Sigmoid colon (tissue), 7 donors: ENCODE data around the gene NIPA2. TPM values are rescaled to one million over a fixed set of nuclear protein-coding genes. Genes with fewer than 3 reads are reported as not detected.

Experiments
- DNase-seq: peaks from one replicate; pipeline ENCODE4 v3.0.0-alpha.2; 2019
- H3K27ac ChIP-seq, 4 donors: fragments of 200-600 bp; sonication (generic); one replicate each; pipeline ENCODE4 v1.5.1; 2016 to 2019; ENCODE audit warnings: mild to moderate bottlenecking in 1 of 4
- H3K27me3 ChIP-seq, 3 donors: fragments of 200-600 bp; sonication (generic); one replicate each; pipeline ENCODE4 v1.5.1; 2019; ENCODE audit warnings: mild to moderate bottlenecking in 1 of 3
- H3K36me3 ChIP-seq, 4 donors: fragments of 200-600 bp; sonication (generic); one replicate each; pipeline ENCODE4 v1.5.1; 2016 to 2019
- H3K4me1 ChIP-seq, 4 donors: fragments of 200-600 bp; sonication (generic); one replicate each; pipeline ENCODE4 v1.5.1; 2017 to 2019
- H3K4me3 ChIP-seq, 4 donors: fragments of 200-600 bp; sonication (generic); one replicate each; pipeline ENCODE4 v1.5.1; 2017 to 2019; ENCODE audit warnings: mild to moderate bottlenecking in 2 of 4, moderate library complexity in 1 of 4
- H3K9me3 ChIP-seq, 4 donors: fragments of 200-600 bp in 3 of 4; sonication (generic) in 3 of 4; one replicate each; pipeline versions ENCODE4 v1.5.1 to v1.6.1; 2013 to 2019
- CTCF ChIP-seq, 4 experiments: fragments of 450-650 bp in 3 of 4; fragments of 200-600 bp in 1 of 4; IDR thresholded peaks; one replicate each; pipeline ENCODE4 v1.5.1; 2016 to 2019; ENCODE audit warnings: antibody characterized with exemption in 4 of 4, mild to moderate bottlenecking in 3 of 4, moderate library complexity in 2 of 4
- EP300 ChIP-seq, 4 donors: sonication (generic); formaldehyde crosslinking; IDR thresholded peaks; one replicate each; pipeline ENCODE4 v1.6.1; 2017; ENCODE audit warnings: antibody characterized with exemption in 4 of 4
- POLR2A ChIP-seq, 2 donors: fragments of 450-650 bp; IDR thresholded peaks; one replicate each; pipeline ENCODE4 v1.6.1; 2016; ENCODE audit warnings: antibody characterized with exemption in 2 of 2, mild to moderate bottlenecking in 2 of 2, moderate library complexity in 2 of 2
- POLR2AphosphoS5 ChIP-seq, 4 donors: sonication (generic); formaldehyde crosslinking; IDR thresholded peaks; one replicate each; pipeline ENCODE4 v1.6.1; 2017; ENCODE audit warnings: antibody characterized with exemption in 4 of 4
- WGBS, 2 donors: extraction: QIAGEN DNeasy Blood & Tissue Kit; methylation state at CpG; one replicate each; pipeline ENCODE4 v1.1.7; 2013; 5-methylcytosine and 5-hydroxymethylcytosine counted together
- intact Hi-C: fragments of 100-400 bp; cut with DNase I; formaldehyde crosslinking; loops from one replicate; pipeline ENCODE4 v1.15.1; 2023
- polyA plus RNA-seq, 3 donors: library from polyadenylated mRNA; stranded (reverse); fragments of 200-250 nt; gene quantifications; one replicate each; pipeline ENCODE4 v1.2.3, GENCODE V29; 2013
- total RNA-seq, 4 donors: library from RNA; depleted of rRNA; stranded (reverse); fragments of >200 nt; gene quantifications; one replicate each; pipeline ENCODE4 v1.1.0, GENCODE V29; 2016
- donor health status: healthy with polysubstance abuse.
- donor health status: Bipolar disorder and iron deficiency.
- donor health status: healthy.

Gene NIPA2
- total and polyA plus RNA-seq, 7 donors = 15.0 to 47.1 (median 25.5) TPM

- Histone ChIP-seq H3K4me1 (peaks cover 0 to 3% (median under 1%) of the 10 kb centered on the region in 4 donors), H3K27ac (no peak overlapping the region), H3K9me3 (no peaks in the 10 kb centered on the region), H3K36me3 (peaks cover 0 to 20% (median 3%) of the 10 kb centered on the region in 4 donors), H3K4me3 (no peak overlapping the region), H3K27me3 (no peaks in the 10 kb centered on the region)
- WGBS, 2 donors = 64 to 84% methylated on average over 8 of the region's 8 CpGs
- DNase-seq = no peak
- intact Hi-C loops = no loop called here
- TF ChIP-seq CTCF (IDR thresholded peaks at IDR 0.05) = no peak
- no peak for TF ChIP-seq POLR2A (IDR thresholded peaks at IDR 0.05)
- TF ChIP-seq EP300 (IDR thresholded peaks at IDR 0.05) = no peak
- TF ChIP-seq POLR2AphosphoS5 (IDR thresholded peaks at IDR 0.05) = no peak
Measured at GRCh38 chr15:22811640-22812039, 26.8 kb upstream of the NIPA2 start.

GRCh38 chr15:22813844-22814243 lies 24.6 kb upstream of the NIPA2 start:
- TF ChIP-seq CTCF (IDR thresholded peaks at IDR 0.05) (no peak), EP300 (IDR thresholded peaks at IDR 0.05) (no peak), POLR2A (IDR thresholded peaks at IDR 0.05) (no peak), POLR2AphosphoS5 (IDR thresholded peaks at IDR 0.05) (no peak)
- Histone ChIP-seq H3K4me3 (no peak overlapping the region), H3K9me3 (no peaks in the 10 kb centered on the region), H3K36me3 (peaks cover 0 to 20% (median 3%) of the 10 kb centered on the region in 4 donors), H3K27ac (no peak overlapping the region), H3K27me3 (no peaks in the 10 kb centered on the region), H3K4me1 (no peaks in the 10 kb centered on the region)
- intact Hi-C loops = no loop called here
- DNase-seq = no peak
- 88 to 92% methylated on average over 3 of the region's 3 CpGs for WGBS, 2 donors

GRCh38 chr15:22815766-22816165 lies 22.7 kb upstream of the NIPA2 start:
- Histone ChIP-seq H3K36me3 (peaks cover 0 to 26% (median 7%) of the 10 kb centered on the region in 4 donors), H3K9me3 (no peaks in the 10 kb centered on the region), H3K27ac (no peak overlapping the region), H3K4me1 (no peaks in the 10 kb centered on the region), H3K4me3 (no peak overlapping the region), H3K27me3 (no peaks in the 10 kb centered on the region)
- TF ChIP-seq CTCF (IDR thresholded peaks at IDR 0.05) = no peak
- no peak for TF ChIP-seq POLR2A (IDR thresholded peaks at IDR 0.05)
- no peak for TF ChIP-seq POLR2AphosphoS5 (IDR thresholded peaks at IDR 0.05)
- TF ChIP-seq EP300 (IDR thresholded peaks at IDR 0.05) = no peak
- no peak for DNase-seq
- 90 to 91% methylated on average over 1 of the region's 1 CpG for WGBS, 2 donors
- intact Hi-C loops = no loop called here

- no peak overlapping the region for H3K4me3 ChIP-seq
Measured at GRCh38 chr15:22819651-22820050, 18.8 kb upstream of the NIPA2 start.

More at GRCh38 chr15:22819651-22820050, 18.8 kb upstream of the NIPA2 start:
- no peaks in the 10 kb centered on the region for H3K27me3 ChIP-seq
- intact Hi-C loops = no loop called here
- H3K9me3 ChIP-seq = no peaks in the 10 kb centered on the region
- no peak for DNase-seq
- WGBS, 2 donors = 39 to 77% methylated on average over 2 of the region's 2 CpGs
- H3K4me1 ChIP-seq = no peaks in the 10 kb centered on the region
- peaks cover 8 to 49% (median 22%) of the 10 kb centered on the region in 4 donors for H3K36me3 ChIP-seq
- H3K27ac ChIP-seq = no peak overlapping the region
- no peak for TF ChIP-seq POLR2AphosphoS5 (IDR thresholded peaks at IDR 0.05)
- TF ChIP-seq EP300 (IDR thresholded peaks at IDR 0.05) = no peak
- TF ChIP-seq POLR2A (IDR thresholded peaks at IDR 0.05) = no peak
- no peak for TF ChIP-seq CTCF (IDR thresholded peaks at IDR 0.05)
